ENCODE results near the gene PSMD13. TPM values are rescaled to one million over a fixed set of nuclear protein-coding genes. Genes with fewer than 3 reads are reported as not detected.

The PSMD13 gene
- total RNA-seq, 1 donor from 2014 or later: 190 TPM

GRCh38 chr11:298406-299065, 61.8 kb downstream of the PSMD13 start:
- DNase-seq (ENCODE audit: low read depth in 2 of 2): peak; percentile 19 to 59

DNA sequence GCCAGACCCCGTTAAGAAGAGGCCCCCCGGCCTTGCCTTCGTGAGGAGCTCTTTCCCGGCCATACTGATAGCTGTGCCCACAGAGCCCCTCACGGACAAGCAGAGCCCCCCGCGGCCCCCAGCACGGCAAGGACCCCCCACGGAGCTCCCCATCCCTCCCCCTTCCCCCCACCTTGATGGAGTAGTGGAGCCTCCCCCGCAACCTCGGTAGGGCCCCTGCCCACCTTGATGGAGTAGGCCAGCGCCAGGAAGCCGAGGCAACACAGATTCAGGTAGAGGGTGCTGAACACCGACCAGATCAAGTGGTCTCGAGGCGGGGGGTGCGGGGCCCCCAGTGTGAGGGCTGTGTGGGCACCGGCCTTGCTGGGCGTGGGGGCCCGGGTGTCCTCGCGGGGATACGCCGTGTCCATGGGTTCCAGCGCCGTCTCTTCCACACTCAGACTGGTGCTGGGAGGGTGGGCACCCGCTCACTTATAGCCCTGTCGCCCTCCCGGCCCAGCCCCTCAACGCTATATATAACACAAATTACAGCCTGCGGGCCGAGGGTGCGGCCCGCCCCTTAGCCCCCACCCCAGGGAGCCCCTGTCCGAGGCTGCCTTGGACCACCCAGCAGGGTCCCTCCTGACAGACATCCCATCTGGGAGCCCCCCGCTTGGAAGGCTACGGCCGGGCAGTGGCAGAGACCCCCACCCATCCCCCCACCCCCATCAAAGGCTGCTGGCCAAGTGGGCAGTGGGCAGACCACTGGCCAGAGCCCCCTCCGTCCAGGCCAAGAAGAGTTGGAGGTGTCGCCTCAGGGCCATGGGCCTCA, 62.5 kb downstream of the PSMD13 start, which contains the start of gene IFITM5:
IFITM5 (minus strand) TSS at position 446 of the 811 bp plus-strand sequence; CDS start at position 410, 36 bp downstream.
- no peak for DNase-seq (ENCODE audit: low read depth in 2 of 2)

- DNase-seq (ENCODE audit: low read depth in 2 of 2): peak in 1 of 2 donors; percentile 29
Observed at GRCh38 chr11:299951-300735, 63.4 kb downstream of the PSMD13 start.

Other genes starting within 250 kb of the PSMD13 start
- not detected in 2 replicates for gene SCGB1C1, start 43.9 kb upstream of the PSMD13 start, total RNA-seq
- 7.4 and 14.3 TPM in 2 replicates for gene BET1L, start 29.6 kb upstream of the PSMD13 start, total RNA-seq
- gene RIC8A, start 29.3 kb upstream of the PSMD13 start, total RNA-seq: 119 and 126 TPM in 2 replicates
- 5.8 and 9.6 TPM in 2 replicates for gene SIRT3, start 634 bp upstream of the PSMD13 start, total RNA-seq
- gene NLRP6, start 41.4 kb downstream of the PSMD13 start, total RNA-seq: not detected in 2 replicates
- 6.7 and 13.9 TPM in 2 replicates for gene PGGHG, start 52.1 kb downstream of the PSMD13 start, total RNA-seq
- gene IFITM5, start 62.5 kb downstream of the PSMD13 start, total RNA-seq: not detected in 2 replicates
- gene IFITM2, start 70.8 kb downstream of the PSMD13 start, total RNA-seq: 23.1 and 91.9 TPM in 2 replicates
- 1.0 and 1.1 TPM in 2 replicates for gene IFITM1, start 77.1 kb downstream of the PSMD13 start, total RNA-seq
- gene IFITM3, start 83.9 kb downstream of the PSMD13 start, total RNA-seq: 30.9 and 86.0 TPM in 2 replicates
- gene B4GALNT4, start 132.5 kb downstream of the PSMD13 start, total RNA-seq: 0.51 and 0.89 TPM in 2 replicates
- gene PKP3, start 157.2 kb downstream of the PSMD13 start, total RNA-seq: 0.38 and 0.39 TPM in 2 replicates
- 33.6 and 44.0 TPM in 2 replicates for gene SIGIRR, start 178.0 kb downstream of the PSMD13 start, total RNA-seq
- 1.4 and 2.7 TPM in 2 replicates for gene ANO9, start 205.0 kb downstream of the PSMD13 start, total RNA-seq
- 19.4 and 40.2 TPM in 2 replicates for gene PTDSS2, start 213.3 kb downstream of the PSMD13 start, total RNA-seq

All from dermis microvascular lymphatic vessel endothelial cell (primary cell).